KOPT-K1 (cell line): Measurements from ENCODE around the gene AADACL4.
"Not testable (repeated sequence)": the region's sequence is repeated elsewhere in the genome, so short reads cannot be mapped to it uniquely, and the experiment has no call there.

Source experiments
- H3K27ac ChIP-seq: fragments of 200-600 bp; sonication (generic); 2 replicates; pipeline ENCODE4 v1.5.1; 2016; ENCODE audit warnings: antibody characterized with exemption, mild to moderate bottlenecking, low read depth, low read length; ENCODE audit not compliant: poor library complexity, severe bottlenecking
- H3K36me3 ChIP-seq: fragments of 200-600 bp; sonication (generic); 2 replicates; pipeline ENCODE4 v1.5.1; 2017; ENCODE audit warnings: antibody characterized with exemption, mild to moderate bottlenecking, low read length, moderate library complexity; ENCODE audit not compliant: insufficient read depth
- H3K9me3 ChIP-seq: fragments of 200-600 bp; sonication (generic); 2 replicates; pipeline ENCODE4 v1.5.1; 2017; ENCODE audit warnings: antibody characterized with exemption, low read length, mild to moderate bottlenecking; ENCODE audit not compliant: insufficient read depth, poor library complexity, severe bottlenecking

The AADACL4 gene

DNA sequence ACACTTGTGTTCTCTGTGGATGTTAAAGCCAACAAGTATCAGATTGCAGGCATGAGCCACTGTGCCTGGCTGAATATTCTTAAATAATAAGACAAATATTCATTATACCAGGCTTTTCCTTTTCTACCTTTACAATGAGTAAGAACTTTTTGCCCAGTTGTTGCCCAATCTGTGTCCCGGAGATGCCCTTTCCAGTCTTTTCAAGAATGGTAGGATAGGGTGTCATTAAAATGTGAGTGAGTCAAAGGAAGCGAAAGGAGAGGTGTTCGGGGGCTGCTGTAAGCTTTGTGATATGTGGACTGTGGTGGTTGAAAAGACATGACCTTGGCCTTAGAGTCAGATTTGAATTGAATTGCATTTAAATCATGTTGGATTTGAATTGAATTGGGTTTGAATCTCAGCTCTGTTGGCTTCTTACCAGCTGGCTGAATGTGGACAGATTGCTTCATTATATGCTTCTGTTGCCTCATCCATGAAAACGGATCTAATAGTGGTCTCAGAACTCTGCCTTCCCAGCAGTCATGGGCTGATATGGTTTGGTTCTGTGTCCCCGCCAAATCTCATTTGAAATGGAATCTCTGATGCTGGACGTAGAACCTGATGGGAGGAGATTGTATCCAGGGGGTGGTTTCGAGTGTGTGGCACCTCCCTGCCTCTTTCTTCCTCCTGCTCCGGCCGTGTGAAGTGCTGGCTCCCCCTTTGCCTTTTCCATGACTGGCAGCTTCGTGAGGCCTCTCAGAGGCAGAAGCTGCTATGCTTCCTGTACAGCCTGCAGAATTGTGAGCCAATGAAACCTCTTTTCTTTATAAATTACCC is 49.3 kb downstream of the AADACL4 start:
- Histone ChIP-seq H3K9me3 (no peaks in the 10 kb centered on the region), H3K36me3 (no peaks in the 10 kb centered on the region), H3K27ac (no peak overlapping the region)

DNA sequence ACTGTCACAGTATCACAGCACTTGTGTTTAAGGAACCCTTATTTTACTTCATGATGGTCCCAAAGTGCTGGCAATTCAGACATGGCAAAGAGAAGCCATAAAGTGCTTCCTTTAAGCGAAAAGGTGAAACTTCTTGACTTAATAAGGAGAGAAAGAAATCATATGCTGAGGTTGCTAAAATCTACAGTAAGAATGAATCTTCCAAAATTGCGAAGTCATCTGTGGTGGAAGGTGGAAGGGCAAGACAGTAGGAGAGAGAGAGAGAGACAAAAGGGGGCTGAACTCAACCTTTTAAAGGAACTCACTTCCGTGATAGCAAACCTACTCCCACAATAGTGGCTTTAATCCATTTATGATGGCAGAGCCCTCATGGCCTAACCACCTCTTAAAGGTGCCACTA is 52.8 kb downstream of the AADACL4 start:
- Histone ChIP-seq H3K27ac (no peak overlapping the region), H3K9me3 (no peaks in the 10 kb centered on the region), H3K36me3 (no peaks in the 10 kb centered on the region)

DNA sequence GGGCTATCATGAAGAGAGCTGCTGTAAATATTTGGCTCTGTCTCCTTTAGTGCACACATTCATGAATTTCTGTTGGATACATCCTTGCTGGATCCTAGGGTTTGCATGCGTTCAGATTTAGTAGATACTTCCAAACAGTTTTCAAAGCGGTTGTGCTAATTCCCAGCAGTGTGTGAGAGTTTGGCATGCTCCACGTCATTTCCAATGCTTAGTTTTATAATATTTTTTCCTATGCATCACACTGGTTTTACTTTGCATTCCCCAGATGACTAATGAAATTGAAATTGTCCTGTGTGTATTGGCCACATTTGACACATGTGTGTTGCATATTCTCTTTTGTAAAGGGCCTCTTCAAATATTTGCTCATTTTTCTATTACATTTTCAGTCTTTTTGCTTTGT is 53.5 kb downstream of the AADACL4 start:
- no peaks in the 10 kb centered on the region for H3K36me3 ChIP-seq
- H3K9me3 ChIP-seq = no peaks in the 10 kb centered on the region
- no peak overlapping the region for H3K27ac ChIP-seq

DNA sequence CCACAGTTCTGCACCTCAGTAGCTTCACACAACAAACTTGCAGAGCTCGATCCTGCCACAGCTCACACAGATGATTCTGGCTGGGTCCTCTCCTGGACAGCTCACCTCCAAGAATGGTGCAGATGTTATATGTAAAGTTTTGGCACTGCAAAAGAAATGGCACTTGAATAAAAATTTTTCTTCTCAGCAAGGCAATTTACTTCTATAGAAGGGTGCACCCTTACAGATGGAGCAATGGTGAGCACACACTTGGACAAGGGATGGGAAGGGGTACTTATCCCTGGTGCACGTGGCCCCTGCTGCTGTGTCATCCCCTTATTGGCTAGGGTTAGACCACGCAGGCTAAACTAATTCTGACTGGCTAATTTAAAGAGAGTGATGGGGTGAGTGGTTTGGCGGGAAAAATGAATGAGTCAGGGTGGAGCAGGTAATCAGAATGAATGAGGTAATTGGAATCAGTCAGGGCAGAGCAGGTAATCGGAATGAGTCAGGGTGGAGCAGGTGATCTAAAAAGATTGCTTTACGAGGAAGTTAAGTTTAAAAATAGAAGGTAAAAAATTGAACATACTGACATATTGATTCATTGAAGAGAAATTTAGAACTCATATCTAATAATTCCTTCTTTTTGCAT is 60.1 kb downstream of the AADACL4 start:
- Histone ChIP-seq H3K27ac (no peak overlapping the region), H3K36me3 (no peaks in the 10 kb centered on the region)

DNA sequence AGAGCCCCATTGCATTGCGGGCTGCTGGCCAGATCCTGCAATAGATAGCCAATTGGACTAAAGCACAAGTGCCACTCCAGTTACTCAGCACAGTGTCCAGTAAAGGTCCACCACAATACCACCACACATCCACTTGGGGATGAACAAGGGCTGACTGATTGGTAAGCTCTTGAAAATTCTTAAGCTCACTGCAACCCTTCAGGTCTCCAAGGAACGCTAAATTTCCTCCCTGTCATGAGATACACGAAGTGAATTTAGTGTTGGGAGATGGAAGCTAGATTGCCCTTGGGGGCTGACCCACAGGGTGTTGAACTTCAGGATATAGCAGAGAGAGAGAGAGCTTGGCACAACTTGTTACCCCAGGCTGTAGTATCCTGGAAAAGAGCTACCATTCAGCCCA is 62.2 kb downstream of the AADACL4 start:
- peaks cover 13% of the 10 kb centered on the region for H3K9me3 ChIP-seq
- no peaks in the 10 kb centered on the region for H3K36me3 ChIP-seq
- no peak overlapping the region for H3K27ac ChIP-seq

More for the DNA sequence above, 60.1 kb downstream of the AADACL4 start:
- peaks cover 13% of the 10 kb centered on the region for H3K9me3 ChIP-seq

DNA sequence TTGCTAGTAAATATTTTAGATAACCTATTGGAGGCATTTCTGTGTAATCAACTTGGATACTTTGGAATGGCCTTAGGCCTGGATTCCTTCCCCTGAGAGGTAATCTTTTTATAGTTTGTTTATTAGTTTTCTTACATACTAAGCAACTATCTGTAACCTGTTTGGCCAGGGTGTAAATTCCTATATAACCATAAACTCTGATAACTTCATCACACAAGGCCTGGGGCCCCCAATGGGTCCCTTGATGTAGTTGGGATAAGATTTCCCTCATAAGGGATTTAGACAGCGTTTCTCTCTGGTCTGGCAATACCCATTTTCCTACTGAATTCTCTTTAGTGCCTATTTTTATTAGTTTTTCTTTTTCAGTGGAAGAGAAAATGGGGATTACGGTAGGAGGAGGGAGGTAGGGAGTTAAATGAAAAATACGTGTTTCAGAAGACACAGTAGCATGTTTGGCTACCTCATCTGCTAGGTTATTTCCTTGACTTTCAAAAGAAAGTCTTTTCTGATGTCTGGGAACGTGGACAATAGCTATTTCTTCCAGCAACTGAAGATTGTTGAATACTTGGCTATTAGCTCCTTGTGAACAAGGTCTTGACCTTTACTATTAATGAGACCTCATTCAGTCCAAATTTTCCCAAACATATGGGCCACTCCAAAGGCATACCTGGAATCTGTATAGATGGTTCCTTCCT is 64.7 kb downstream of the AADACL4 start:
- H3K27ac ChIP-seq = no peak overlapping the region
- peaks cover 6% of the 10 kb centered on the region for H3K9me3 ChIP-seq
- H3K36me3 ChIP-seq = no peaks in the 10 kb centered on the region

- Histone ChIP-seq H3K27ac (no peak overlapping the region), H3K36me3 (no peaks in the 10 kb centered on the region), H3K9me3 (peaks cover under 1% of the 10 kb centered on the region)
These were observed 65.2 kb downstream of the AADACL4 start for GRCh38 chr1:12709091-12709491.

DNA sequence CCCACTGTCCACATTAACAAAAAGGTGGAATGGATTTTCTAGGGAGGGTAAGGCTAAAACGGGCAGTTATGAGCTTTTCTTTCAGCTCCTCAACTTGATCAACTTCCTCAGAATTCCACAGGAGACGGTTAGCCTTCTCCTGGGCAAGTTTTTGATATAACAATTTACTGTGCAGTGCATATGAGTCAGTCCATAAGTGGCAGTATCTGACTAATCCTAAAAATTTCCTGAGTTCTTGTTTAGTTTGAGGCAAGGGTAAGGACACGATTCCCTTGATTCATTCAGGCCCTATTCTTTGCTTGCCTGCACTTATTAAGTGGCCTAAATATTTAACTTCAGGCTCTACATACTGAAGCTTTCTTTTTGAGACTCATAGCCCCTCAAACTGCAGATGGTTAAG is 65.8 kb downstream of the AADACL4 start:
- Histone ChIP-seq H3K27ac (no peak overlapping the region), H3K9me3 (no peaks in the 10 kb centered on the region)

DNA sequence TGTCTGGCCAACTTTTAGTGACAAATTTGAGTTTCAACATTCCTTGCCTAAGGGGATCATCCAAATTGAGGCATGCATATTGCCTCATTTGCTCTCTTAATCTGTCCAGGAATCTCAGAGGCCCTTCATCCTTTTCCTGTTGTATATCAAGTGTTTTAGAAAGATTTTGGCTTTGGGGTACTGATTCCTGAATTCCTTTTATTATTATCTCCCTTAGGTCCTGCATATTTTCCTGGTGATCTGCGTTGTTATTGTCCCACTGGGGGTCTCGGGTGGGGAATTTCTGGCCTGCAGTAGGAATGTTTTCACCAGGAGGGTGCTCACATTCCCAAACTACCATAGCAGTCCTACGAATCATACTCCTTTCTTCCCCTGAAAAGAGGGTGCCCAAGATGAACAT is 67.7 kb downstream of the AADACL4 start:
- no peaks in the 10 kb centered on the region for H3K36me3 ChIP-seq
- no peaks in the 10 kb centered on the region for H3K9me3 ChIP-seq
- no peak overlapping the region for H3K27ac ChIP-seq

More for the DNA sequence above, 65.8 kb downstream of the AADACL4 start:
- no peaks in the 10 kb centered on the region for H3K36me3 ChIP-seq

- Histone ChIP-seq H3K36me3 (no peaks in the 10 kb centered on the region), H3K9me3 (no peaks in the 10 kb centered on the region), H3K27ac (no peak overlapping the region)
These were observed 68.2 kb downstream of the AADACL4 start for GRCh38 chr1:12712076-12712475.

GRCh38 chr1:12712929-12713328 is 69.0 kb downstream of the AADACL4 start:
- Histone ChIP-seq H3K36me3 (no peaks in the 10 kb centered on the region), H3K27ac (no peak overlapping the region), H3K9me3 (no peaks in the 10 kb centered on the region)

DNA sequence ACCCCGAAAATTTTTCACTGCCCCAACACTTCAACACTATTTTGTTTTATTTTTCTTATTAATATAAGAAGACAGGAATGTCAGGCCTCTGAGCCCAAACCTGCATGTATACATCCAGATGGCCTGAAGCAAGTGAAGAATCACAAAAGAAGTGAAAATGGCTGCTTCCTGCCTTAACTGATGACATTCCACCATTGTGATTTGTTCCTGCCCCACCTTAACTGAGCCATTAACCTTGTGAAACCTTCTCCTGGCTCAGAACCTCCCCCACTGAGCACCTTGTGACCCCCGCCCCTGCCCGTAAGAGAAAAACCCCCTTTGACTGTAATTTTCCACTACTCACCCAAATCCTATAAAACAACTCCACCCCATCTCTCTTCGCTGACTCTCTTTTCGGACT is 69.8 kb downstream of the AADACL4 start:
- not testable (repeated sequence) for H3K36me3 ChIP-seq, H3K27ac ChIP-seq, H3K9me3 ChIP-seq

DNA sequence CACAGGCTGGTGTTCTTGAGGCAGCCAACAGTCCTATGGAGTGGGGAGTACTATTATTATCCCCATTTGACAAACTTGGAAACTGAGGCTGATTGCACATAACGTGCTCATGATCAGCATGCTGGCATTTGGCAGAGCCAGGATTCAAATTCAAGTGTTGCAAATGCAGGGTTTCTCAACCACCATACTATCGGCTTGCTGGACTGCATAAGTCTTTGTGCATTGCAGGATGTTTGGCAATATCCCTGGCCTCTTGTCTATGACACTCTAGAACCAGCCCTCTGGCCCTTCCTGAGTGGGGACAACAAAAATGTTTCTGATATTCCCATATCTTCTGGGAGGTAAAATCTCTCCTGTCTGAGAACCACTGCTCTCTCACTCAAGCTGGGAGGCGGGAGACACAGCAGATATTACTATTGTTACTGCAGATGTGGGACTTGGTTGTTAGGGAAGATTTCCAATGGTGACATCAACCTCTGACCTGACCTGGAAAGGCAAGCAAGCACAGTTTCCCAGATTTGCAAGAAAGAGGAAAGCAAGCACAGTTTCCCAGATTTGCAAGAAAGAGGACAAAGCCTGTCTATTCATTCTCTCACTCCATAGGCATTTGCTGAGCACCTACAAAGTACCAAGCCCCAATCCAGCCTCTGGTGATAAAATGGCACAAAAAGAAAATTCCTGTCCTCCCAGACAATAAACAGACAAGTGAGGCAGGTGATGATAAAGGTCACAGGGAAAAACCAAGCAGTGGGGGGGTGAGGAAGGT is 71.0 kb downstream of the AADACL4 start:
- no peak overlapping the region for H3K27ac ChIP-seq
- H3K9me3 ChIP-seq = no peaks in the 10 kb centered on the region
- H3K36me3 ChIP-seq = no peaks in the 10 kb centered on the region

- Histone ChIP-seq H3K27ac (no peak within 1 kb of the TSS), H3K9me3 (no peaks in the 10 kb centered on the region), H3K36me3 (no peaks in the 10 kb centered on the region)
These were observed 72.1 kb downstream of the AADACL4 start, which contains the start of gene AADACL3 for GRCh38 chr1:12715896-12716437. TSS of gene AADACL3 (plus strand) at chr1:12716110. CDS start at chr1:12716177, 67 bp downstream.
